ENCODE results near the gene ABCA2.
A peak's percentile ranks its signal among the peaks of the same experiment; 100 is the strongest.

DNA sequence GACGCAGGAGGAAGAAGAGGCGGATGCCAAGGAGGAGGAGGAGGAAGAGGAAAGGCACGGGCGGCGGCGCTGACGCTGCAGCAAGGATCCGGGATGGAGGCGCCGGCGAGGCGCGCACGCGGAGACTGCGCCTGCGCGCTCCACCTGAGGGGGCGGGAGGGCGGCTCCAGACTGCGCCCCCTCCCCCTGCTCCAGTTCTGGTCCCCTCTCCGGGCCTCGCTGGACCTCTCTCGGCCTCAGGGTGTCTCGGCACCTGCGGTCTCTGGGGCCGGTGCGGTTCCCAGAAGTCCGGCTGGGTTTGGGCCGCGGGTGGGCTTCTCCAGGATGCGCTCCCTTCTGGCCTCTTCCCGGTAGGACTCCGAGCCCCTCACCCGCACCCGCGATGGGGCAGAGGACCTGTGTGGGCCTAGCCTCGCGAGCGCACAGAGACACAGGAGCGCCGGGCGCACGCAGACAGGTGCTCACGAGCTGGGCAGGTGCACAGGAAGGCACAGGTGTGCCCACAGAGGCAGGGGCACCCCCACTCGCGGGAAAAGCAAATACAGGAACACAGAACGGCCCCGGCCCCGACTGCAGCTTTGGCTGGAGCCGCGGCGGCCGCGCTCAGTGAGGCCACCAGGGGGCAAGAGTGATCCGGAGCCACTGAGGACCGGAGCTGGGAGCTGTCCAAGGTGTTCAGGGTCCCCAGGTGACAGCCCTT, 18.2 kb upstream of the ABCA2 start, which contains the start of gene NPDC1:
- TF ChIP-seq CBX5 (IDR thresholded peaks at IDR 0.05; ENCODE audit: borderline replicate concordance, low read depth) (no peak), ZNF184 (CRISPR knock-in tag; IDR thresholded peaks at IDR 0.05) (no peak), ZNF282 (CRISPR knock-in tag; IDR thresholded peaks at IDR 0.05) (no peak), SMARCB1 (IDR thresholded peaks at IDR 0.05; ENCODE audit: insufficient read length, low read depth) (no peak), RFX5 (IDR thresholded peaks at IDR 0.05; ENCODE audit: low read depth, low read length) (no peak), ZKSCAN1 (IDR thresholded peaks at IDR 0.05; ENCODE audit: low read depth, low read length) (0 out of 2 replicates have a peak, but pooled peaks have one; percentile 37)
- TF ChIP-seq, protein P1, sequence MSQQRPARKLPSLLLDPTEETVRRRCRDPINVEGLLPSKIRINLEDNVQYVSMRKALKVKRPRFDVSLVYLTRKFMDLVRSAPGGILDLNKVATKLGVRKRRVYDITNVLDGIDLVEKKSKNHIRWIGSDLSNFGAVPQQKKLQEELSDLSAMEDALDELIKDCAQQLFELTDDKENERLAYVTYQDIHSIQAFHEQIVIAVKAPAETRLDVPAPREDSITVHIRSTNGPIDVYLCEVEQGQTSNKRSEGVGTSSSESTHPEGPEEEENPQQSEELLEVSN (IDR thresholded peaks at IDR 0.05; ENCODE audit: borderline replicate concordance in 1 of 2, extremely low read depth in 1 of 2, insufficient read depth in 1 of 2, insufficient read length in 1 of 2, low read depth in 1 of 2, low read length in 1 of 2, poor library complexity in 1 of 2, severe bottlenecking in 1 of 2), result no peak
- TF ChIP-seq, protein P2, sequence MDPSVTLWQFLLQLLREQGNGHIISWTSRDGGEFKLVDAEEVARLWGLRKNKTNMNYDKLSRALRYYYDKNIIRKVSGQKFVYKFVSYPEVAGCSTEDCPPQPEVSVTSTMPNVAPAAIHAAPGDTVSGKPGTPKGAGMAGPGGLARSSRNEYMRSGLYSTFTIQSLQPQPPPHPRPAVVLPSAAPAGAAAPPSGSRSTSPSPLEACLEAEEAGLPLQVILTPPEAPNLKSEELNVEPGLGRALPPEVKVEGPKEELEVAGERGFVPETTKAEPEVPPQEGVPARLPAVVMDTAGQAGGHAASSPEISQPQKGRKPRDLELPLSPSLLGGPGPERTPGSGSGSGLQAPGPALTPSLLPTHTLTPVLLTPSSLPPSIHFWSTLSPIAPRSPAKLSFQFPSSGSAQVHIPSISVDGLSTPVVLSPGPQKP (CRISPR knock-in tag; IDR thresholded peaks at IDR 0.05), result no peak
- TF ChIP-seq, protein P3, sequence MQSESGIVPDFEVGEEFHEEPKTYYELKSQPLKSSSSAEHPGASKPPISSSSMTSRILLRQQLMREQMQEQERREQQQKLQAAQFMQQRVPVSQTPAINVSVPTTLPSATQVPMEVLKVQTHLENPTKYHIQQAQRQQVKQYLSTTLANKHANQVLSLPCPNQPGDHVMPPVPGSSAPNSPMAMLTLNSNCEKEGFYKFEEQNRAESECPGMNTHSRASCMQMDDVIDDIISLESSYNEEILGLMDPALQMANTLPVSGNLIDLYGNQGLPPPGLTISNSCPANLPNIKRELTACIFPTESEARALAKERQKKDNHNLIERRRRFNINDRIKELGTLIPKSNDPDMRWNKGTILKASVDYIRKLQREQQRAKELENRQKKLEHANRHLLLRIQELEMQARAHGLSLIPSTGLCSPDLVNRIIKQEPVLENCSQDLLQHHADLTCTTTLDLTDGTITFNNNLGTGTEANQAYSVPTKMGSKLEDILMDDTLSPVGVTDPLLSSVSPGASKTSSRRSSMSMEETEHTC (IDR thresholded peaks at IDR 0.05), result no peak
